Fibroblast of pulmonary artery (primary cell): ENCODE measurements around the gene PRSS1.

Experiments used
- DNase-seq: peaks from one replicate; pipeline ENCODE4 v3.0.0-alpha.2; 2010; ENCODE audit warnings: low read depth
- H3K4me3 ChIP-seq: replicated peaks from 2 replicates; pipeline ENCODE4 v1.5.1; 2011; ENCODE audit warnings: low read depth, mild to moderate bottlenecking, control low read depth, low read length, moderate library complexity
- TF ChIP-seq, protein P1 (sequence below): IDR thresholded peaks from 2 replicates; pipeline ENCODE4 v1.5.1; 2011; ENCODE audit warnings: mild to moderate bottlenecking, control low read depth, low read length, inconsistent platforms; ENCODE audit errors: missing control alignments

PRSS1 gene

GRCh38 chr7:142796001-142796500 lies 46.8 kb downstream of the PRSS1 start:
- no peak for DNase-seq
- TF ChIP-seq, protein P1, sequence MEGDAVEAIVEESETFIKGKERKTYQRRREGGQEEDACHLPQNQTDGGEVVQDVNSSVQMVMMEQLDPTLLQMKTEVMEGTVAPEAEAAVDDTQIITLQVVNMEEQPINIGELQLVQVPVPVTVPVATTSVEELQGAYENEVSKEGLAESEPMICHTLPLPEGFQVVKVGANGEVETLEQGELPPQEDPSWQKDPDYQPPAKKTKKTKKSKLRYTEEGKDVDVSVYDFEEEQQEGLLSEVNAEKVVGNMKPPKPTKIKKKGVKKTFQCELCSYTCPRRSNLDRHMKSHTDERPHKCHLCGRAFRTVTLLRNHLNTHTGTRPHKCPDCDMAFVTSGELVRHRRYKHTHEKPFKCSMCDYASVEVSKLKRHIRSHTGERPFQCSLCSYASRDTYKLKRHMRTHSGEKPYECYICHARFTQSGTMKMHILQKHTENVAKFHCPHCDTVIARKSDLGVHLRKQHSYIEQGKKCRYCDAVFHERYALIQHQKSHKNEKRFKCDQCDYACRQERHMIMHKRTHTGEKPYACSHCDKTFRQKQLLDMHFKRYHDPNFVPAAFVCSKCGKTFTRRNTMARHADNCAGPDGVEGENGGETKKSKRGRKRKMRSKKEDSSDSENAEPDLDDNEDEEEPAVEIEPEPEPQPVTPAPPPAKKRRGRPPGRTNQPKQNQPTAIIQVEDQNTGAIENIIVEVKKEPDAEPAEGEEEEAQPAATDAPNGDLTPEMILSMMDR = no peak
- no peak overlapping the region for H3K4me3 ChIP-seq

- H3K4me3 ChIP-seq = peak overlapping the region; percentile 26
- TF ChIP-seq, protein P1 = no peak
- DNase-seq = no peak
Observed at GRCh38 chr7:142796501-142797390, 47.5 kb downstream of the PRSS1 start.

DNA sequence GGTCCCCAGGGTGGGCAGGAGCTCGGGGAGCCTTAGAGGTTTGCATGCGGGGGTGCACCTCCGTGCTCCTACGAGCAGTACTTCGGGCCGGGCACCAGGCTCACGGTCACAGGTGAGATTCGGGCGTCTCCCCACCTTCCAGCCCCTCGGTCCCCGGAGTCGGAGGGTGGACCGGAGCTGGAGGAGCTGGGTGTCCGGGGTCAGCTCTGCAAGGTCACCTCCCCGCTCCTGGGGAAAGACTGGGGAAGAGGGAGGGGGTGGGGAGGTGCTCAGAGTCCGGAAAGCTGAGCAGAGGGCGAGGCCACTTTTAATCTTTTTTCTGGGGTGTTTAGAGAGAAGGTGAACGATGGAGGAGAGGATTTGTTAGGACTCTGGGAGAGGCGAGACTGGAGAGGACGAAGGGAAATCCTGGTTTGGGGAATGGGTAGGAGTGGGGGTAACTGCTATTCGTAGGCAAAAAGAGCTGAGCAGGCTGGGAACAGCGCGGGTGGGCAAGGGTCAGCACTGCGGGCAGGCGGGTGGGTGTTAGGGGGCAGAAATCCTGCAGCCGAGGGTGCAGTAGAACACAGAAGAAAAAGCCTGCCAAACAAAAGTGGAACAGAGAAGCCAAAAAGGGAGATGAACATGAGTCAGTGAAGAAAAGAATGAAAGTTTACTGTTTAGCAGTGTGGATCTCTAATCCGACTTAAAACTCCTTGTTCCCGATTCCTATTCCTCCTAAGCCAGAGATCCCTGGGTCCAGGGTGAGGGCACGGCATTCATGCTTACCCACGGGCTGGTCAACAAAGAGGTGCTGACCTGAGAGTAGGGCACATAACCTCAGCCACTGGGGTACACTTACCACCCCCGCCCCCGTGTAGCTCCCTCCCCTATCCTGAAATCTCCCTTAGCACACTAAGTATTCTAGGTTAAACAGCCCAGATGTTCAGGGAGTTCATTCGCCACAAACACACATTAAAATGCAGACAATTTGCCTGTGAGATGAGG lies 48.4 kb downstream of the PRSS1 start:
- TF ChIP-seq, protein P1 = no peak
- peak overlapping the region; percentile 26 for H3K4me3 ChIP-seq
- no peak for DNase-seq

- no peak for DNase-seq
- TF ChIP-seq, protein P1 = no peak
- H3K4me3 ChIP-seq = no peak overlapping the region
Observed at GRCh38 chr7:142798451-142799436, 49.5 kb downstream of the PRSS1 start.

GRCh38 chr7:142799437-142799835 lies 50.2 kb downstream of the PRSS1 start:
- no peak for DNase-seq
- no peak overlapping the region for H3K4me3 ChIP-seq
- TF ChIP-seq, protein P1 = no peak

DNA sequence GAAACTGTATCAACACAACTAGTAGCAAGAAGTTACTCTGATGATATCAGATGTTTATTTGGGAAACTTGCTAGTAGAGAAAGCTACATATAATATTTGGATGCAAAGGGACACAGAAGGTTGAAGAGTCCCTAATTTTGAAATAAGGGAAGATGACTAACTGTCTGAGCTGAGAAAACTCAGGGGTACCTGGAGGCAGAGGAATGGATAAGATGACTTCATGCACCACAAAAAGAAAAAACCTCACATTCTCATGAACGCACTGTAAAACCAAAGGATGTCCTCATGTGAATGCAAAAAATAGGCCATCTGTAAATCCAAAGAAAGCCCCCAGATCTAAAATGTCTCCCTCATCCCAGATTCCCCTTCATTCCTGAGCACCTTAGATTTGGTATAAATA lies 50.8 kb downstream of the PRSS1 start:
- no peak for DNase-seq
- TF ChIP-seq, protein P1 = no peak
- H3K4me3 ChIP-seq = no peak overlapping the region
